ENCODE measurements around the gene MAMDC4. TPM values are rescaled to one million over a fixed set of nuclear protein-coding genes. Genes with fewer than 3 reads are reported as not detected.

Gene MAMDC4
- total and polyA plus RNA-seq, 2 of the 13 experiments (the other 11 are each of a cell fraction or from before 2014, with no cell fraction given), result 6.0 to 6.8 TPM

DNA sequence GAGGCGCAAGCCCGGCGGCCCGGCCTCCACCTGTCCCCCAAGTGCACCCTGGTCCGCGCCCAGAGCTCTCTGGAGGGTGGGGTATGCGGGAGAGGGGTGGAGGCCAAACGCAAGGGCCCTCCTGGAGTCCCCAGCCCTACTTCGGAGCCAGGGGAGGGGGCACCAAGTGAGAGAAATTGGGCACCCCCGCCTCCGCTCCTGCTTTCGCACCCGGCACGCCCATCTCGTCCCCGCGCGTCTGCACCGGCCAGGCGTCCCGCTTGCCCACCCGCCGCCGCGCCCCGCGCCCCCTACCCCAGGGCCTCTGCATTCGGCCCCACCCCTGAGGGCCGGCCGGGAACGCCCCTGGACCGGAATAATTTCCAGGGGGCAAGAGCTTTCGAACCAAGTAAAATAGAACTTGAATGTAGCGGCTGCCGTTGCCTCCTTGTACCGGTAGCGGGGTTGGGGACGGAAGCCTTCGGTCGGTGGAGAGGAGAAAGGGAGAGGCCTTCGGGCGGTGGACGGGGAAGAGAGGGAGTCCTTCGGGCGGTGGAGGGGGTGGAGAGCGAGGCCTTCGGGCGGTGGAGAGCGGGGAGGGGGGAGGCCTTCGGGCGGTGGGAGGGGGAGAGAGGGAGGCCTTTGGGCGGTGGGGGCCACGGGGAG is 3.6 kb upstream of the MAMDC4 start (continued):
- TF ChIP-seq ZNF614 (CRISPR knock-in tag; IDR thresholded peaks at IDR 0.05; ENCODE audit: borderline replicate concordance), result no peak
- TF ChIP-seq ZNF563 (CRISPR knock-in tag; IDR thresholded peaks at IDR 0.05), result no peak; the same call in 1 of the 2 replicates
- 0 out of 2 replicates have a peak, but pooled peaks have one; percentile 19 for TF ChIP-seq ZC3H13 (CRISPR knock-in tag; IDR thresholded peaks at IDR 0.05)
- no peak for TF ChIP-seq ZSCAN12 (CRISPR knock-in tag; IDR thresholded peaks at IDR 0.05)
- no peak for TF ChIP-seq ZNF816 (CRISPR knock-in tag; IDR thresholded peaks at IDR 0.05; ENCODE audit: borderline replicate concordance)
- no peak for TF ChIP-seq ZNF34 (CRISPR knock-in tag; IDR thresholded peaks at IDR 0.05; ENCODE audit: borderline replicate concordance)
- no peak for TF ChIP-seq NFYB (CRISPR knock-in tag; IDR thresholded peaks at IDR 0.05)
- no peak for TF ChIP-seq KAT2B (IDR thresholded peaks at IDR 0.05; ENCODE audit: borderline replicate concordance, low read depth, low read length)
- peak; percentile 86 for TF ChIP-seq AGO2 (optimal IDR thresholded peaks at IDR 0.05; ENCODE audit: low read depth, low read length)
- no peak for TF ChIP-seq ZNF609 (CRISPR knock-in tag; IDR thresholded peaks at IDR 0.05; ENCODE audit: borderline replicate concordance)
- no peak for TF ChIP-seq ZNF101 (CRISPR knock-in tag; IDR thresholded peaks at IDR 0.05; ENCODE audit: borderline replicate concordance, low read depth)
- TF ChIP-seq, protein P1, sequence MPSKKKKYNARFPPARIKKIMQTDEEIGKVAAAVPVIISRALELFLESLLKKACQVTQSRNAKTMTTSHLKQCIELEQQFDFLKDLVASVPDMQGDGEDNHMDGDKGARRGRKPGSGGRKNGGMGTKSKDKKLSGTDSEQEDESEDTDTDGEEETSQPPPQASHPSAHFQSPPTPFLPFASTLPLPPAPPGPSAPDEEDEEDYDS (CRISPR knock-in tag; IDR thresholded peaks at IDR 0.05), result peak; percentile 40
- no peak for TF ChIP-seq EP300 (IDR thresholded peaks at IDR 0.05; ENCODE audit: low read depth in 2 of 2, low read length in 2 of 2)
- no peak for TF ChIP-seq EP300 (CRISPR knock-in tag; IDR thresholded peaks at IDR 0.05; ENCODE audit: borderline replicate concordance)
- TF ChIP-seq IKZF4 (CRISPR knock-in tag; IDR thresholded peaks at IDR 0.05; ENCODE audit: borderline replicate concordance, low read depth, not compliant biosample characterization), result no peak
- TF ChIP-seq, protein P2, sequence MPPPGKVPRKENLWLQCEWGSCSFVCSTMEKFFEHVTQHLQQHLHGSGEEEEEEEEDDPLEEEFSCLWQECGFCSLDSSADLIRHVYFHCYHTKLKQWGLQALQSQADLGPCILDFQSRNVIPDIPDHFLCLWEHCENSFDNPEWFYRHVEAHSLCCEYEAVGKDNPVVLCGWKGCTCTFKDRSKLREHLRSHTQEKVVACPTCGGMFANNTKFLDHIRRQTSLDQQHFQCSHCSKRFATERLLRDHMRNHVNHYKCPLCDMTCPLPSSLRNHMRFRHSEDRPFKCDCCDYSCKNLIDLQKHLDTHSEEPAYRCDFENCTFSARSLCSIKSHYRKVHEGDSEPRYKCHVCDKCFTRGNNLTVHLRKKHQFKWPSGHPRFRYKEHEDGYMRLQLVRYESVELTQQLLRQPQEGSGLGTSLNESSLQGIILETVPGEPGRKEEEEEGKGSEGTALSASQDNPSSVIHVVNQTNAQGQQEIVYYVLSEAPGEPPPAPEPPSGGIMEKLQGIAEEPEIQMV (CRISPR knock-in tag; IDR thresholded peaks at IDR 0.05; ENCODE audit: low read depth), result 0 out of 2 replicates have a peak, but pooled peaks have one; percentile 2
- TF ChIP-seq ZNF292 (CRISPR knock-in tag; IDR thresholded peaks at IDR 0.05; ENCODE audit: borderline replicate concordance, low read depth), result no peak
- no peak for TF ChIP-seq YY1 (IDR thresholded peaks at IDR 0.05; ENCODE audit: insufficient read depth, insufficient replicate concordance, low read depth, low read length)
- TF ChIP-seq ETV6 (CRISPR knock-in tag; conservative IDR thresholded peaks at IDR 0.05), result peak; percentile 55; the same call in 1 of the 2 replicates
- TF ChIP-seq ZNF878 (CRISPR knock-in tag; IDR thresholded peaks at IDR 0.05), result no peak
- TF ChIP-seq REL (CRISPR knock-in tag; conservative IDR thresholded peaks at IDR 0.05), result no peak; the same call in 1 of the 2 replicates
